ENCODE measurements around the gene C10orf67. TPM values are rescaled to one million over a fixed set of nuclear protein-coding genes. Genes with fewer than 3 reads are reported as not detected.
"Not testable (repeated sequence)": the region's sequence is repeated elsewhere in the genome, so short reads cannot be mapped to it uniquely, and the experiment has no call there.

The C10orf67 gene
- not detected in 2 replicates for total RNA-seq

DNA sequence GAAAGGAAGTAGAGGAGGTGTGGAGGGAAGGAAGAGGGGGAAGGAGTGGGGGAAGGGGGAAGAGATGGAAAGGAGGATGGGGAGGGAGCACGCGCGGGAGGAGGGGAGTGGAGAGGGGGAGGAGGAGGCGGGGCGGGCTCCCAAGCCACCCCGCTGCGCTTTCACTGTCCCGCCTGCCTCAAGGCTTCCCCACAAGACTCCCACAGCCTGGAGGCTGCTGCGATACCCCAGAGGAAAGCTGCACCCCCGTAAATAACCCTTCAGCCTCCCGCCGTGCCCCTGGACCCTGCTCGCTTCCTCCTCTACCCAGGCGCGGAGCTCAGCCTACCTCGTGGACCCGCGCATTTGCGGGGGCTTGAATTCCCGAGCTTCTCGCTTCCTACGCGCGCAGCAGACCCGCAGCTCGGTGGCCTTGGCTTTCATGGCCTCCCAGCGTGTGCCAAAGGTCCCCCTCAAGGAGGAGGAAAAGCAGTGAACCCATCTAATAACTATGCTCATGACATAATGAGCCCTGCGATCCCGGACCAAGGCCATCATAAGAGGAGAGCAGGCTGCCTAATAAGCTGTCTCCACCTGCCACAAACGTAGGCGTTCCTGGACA is at the start of gene C10orf67:
Gene C10orf67 (minus strand): TSS at position 557 of the 601 bp plus-strand sequence. CDS start 23 bp downstream, at position 534.
- Mint-ChIP-seq H3K9me3 (no peaks in the 10 kb centered on the region), H3K4me3 (peak within 1 kb of the TSS; percentile 85), H3K4me1 (peaks cover 18% of the 10 kb centered on the region), H3K27me3 (peaks cover 11% of the 10 kb centered on the region), H3K36me3 (ENCODE audit: low read depth) (no peaks in the 10 kb centered on the region), H3K27ac (peak within 1 kb of the TSS; percentile 31)
- ATAC-seq (ENCODE audit: low read depth) (peak; percentile 54), DNase-seq (no peak)
- intact Hi-C loops (cut with micrococcal nuclease), result loop anchor here (2.0 kb wide), 1 partner anchor 18 kb away; no protein-coding TSS in a partner anchor
- no peak for TF ChIP-seq CTCF (IDR thresholded peaks at IDR 0.05)
- POLR2A ChIA-PET, result no interaction called here
- CTCF ChIA-PET, result no interaction called here

GRCh38 chr10:23391821-23392220 is 47.2 kb upstream of the C10orf67 start:
- ChIA-PET POLR2A (interaction anchor here (0.7 kb wide), 1 partner anchor 460 kb away, joined by 3 read pairs; no protein-coding TSS in a partner anchor), CTCF (no interaction called here)
- Mint-ChIP-seq H3K4me3 (no peak overlapping the region), H3K36me3 (ENCODE audit: low read depth) (no peaks in the 10 kb centered on the region), H3K27ac (no peak overlapping the region), H3K9me3 (no peaks in the 10 kb centered on the region), H3K27me3 (no peaks in the 10 kb centered on the region), H3K4me1 (no peaks in the 10 kb centered on the region)
- intact Hi-C loops (cut with micrococcal nuclease), result no loop called here
- TF ChIP-seq CTCF (IDR thresholded peaks at IDR 0.05), result no peak
- ATAC-seq (ENCODE audit: low read depth) (no peak), DNase-seq (no peak)

DNA sequence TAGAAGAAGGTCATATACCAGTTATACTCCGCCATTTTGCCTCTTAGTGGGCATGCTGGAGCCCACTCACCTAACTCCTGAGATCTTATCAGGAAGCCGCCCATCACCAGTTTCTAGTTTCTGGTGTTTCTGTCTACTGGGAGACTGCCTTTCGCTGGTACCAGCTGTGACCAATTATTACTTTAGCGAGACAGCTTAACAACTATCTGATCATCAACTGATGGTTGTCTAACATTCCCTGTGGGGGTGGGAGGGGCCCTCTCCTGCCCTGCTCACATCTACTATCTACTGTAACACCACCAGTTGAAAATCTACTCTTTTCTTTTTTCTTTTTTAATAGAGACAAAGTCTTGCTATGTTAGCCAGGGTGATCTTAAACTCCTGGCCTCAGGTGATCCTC is 46.2 kb upstream of the C10orf67 start:
- POLR2A ChIA-PET, result no interaction called here
- CTCF ChIA-PET, result no interaction called here
- Mint-ChIP-seq H3K9me3 (no peaks in the 10 kb centered on the region), H3K4me3 (no peak overlapping the region), H3K27me3 (no peaks in the 10 kb centered on the region), H3K36me3 (ENCODE audit: low read depth) (no peaks in the 10 kb centered on the region), H3K4me1 (no peaks in the 10 kb centered on the region), H3K27ac (no peak overlapping the region)
- DNase-seq (no peak), ATAC-seq (ENCODE audit: low read depth) (no peak)
- intact Hi-C loops (cut with micrococcal nuclease), result no loop called here
- no peak for TF ChIP-seq CTCF (IDR thresholded peaks at IDR 0.05)

DNA sequence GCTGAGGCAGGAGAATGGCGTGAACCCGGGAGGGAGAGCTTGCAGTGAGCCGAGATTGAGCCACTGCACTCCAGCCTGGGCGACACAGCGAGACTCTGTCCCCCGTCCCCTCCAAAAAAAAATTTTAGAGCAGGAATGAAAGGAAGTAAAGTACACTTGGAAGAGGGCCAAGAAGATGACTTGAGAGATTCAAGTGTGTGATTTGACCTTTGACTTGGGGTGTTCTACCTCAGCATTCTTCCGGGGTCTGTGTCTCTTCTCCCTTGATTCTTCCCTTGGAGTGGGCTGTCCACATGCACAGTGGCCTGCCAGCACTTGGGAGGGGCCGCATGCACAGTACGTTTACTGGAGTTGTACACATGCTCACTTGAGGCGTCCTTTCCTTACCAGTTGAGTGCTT is 45.8 kb upstream of the C10orf67 start:
- H3K36me3 Mint-ChIP-seq (ENCODE audit: low read depth); intact Hi-C loops (cut with micrococcal nuclease); H3K4me3 Mint-ChIP-seq; H3K27me3 Mint-ChIP-seq; CTCF ChIA-PET; ATAC-seq (ENCODE audit: low read depth); H3K4me1 Mint-ChIP-seq; POLR2A ChIA-PET; DNase-seq; H3K9me3 Mint-ChIP-seq; H3K27ac Mint-ChIP-seq: not testable (repeated sequence)

DNA sequence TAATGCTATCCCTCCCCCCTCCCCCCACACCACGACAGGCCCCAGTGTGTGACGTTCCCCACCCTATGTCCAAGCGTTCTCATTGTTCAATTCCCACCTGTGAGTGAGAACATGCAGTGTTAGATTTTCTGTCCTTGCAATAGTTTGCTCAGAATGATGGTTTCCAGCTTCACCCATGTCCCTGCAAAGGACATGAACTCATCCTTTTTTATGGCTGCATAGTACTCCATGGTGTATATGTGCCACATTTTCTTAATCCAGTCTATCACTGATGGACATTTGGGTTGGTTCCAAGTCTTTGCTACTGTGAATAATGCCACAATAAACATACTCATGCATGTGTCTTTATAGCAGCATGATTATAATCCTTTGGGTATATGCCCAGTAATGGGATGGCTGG is 42.9 kb upstream of the C10orf67 start:
- H3K9me3 Mint-ChIP-seq; ATAC-seq (ENCODE audit: low read depth); H3K27ac Mint-ChIP-seq; H3K4me3 Mint-ChIP-seq; intact Hi-C loops (cut with micrococcal nuclease); H3K4me1 Mint-ChIP-seq; H3K36me3 Mint-ChIP-seq (ENCODE audit: low read depth); DNase-seq; H3K27me3 Mint-ChIP-seq; POLR2A ChIA-PET; CTCF ChIA-PET: not testable (repeated sequence)

DNA sequence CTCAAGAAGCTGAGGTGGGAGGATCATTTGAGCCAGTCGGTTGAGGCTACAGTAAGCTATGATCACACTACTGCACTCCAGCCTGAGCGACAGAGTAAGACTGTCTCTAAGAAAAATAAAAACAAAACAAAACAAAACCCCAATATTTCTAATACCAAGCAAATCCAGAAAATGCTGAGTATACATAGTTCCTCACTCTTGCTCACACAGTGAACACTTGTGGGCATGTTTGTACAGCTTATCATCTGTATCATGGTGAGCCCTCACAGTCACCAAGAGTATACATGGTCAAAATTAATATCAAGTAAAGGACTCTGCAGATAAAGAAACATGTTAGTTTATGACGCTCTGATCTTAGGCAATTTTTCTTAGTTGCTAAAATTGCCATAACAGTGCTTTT is 41.5 kb upstream of the C10orf67 start:
- ChIA-PET POLR2A (no interaction called here), CTCF (no interaction called here)
- H3K27me3 Mint-ChIP-seq, result peaks cover 9% of the 10 kb centered on the region

More for the DNA sequence above, 41.5 kb upstream of the C10orf67 start:
- ATAC-seq (ENCODE audit: low read depth), result no peak
- no peak for DNase-seq
- no peaks in the 10 kb centered on the region for H3K9me3 Mint-ChIP-seq
- H3K4me1 Mint-ChIP-seq, result no peaks in the 10 kb centered on the region
- TF ChIP-seq CTCF (IDR thresholded peaks at IDR 0.05), result no peak
- intact Hi-C loops (cut with micrococcal nuclease), result no loop called here
- H3K4me3 Mint-ChIP-seq, result no peak overlapping the region
- H3K27ac Mint-ChIP-seq, result no peak overlapping the region
- H3K36me3 Mint-ChIP-seq (ENCODE audit: low read depth), result no peaks in the 10 kb centered on the region
